ENCODE results near the gene COL6A2.
"Not testable (repeated sequence)": the region's sequence is repeated elsewhere in the genome, so short reads cannot be mapped to it uniquely, and the experiment has no call there.

COL6A2 gene

DNA sequence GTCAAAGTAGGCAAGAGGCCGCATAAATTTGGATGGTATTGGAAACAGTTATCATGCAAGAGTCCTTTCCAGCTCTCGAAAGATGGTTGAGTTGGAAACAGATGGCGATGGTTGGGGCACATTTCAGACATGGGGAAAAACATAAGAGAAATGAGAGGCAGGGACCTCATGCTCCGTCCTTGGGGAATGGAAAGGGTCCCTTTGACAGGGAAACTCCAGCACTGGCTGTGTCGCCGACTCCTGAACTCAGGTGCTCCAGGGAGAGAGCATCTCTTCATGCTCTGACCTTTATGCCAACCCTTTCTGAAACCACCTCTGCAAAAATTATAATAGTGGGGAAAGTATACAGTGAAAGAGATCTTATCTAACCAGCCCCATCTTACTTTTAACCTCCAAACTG is 36.8 kb upstream of the COL6A2 start:
- DNase-seq (ENCODE audit: low read depth): no peak

DNA sequence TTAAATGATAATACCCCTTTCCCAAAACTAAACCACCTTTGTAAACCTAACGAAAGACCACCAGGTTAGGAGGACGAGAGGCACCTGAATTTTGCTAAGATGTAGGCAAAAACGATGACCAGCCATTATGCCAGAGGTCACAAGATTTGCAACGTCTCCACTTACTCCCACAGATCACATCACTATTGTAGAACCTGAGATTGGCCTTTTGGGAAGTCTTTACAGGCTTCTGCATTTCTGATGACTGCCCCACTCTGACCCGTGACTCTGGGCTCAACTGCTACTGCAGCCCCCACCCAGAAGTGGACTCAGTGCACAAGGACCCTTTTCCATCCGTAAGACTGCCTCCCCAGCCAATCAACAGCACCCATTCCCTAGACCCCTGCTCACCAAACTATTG is 36.4 kb upstream of the COL6A2 start:
- DNase-seq (ENCODE audit: low read depth): no peak

DNA sequence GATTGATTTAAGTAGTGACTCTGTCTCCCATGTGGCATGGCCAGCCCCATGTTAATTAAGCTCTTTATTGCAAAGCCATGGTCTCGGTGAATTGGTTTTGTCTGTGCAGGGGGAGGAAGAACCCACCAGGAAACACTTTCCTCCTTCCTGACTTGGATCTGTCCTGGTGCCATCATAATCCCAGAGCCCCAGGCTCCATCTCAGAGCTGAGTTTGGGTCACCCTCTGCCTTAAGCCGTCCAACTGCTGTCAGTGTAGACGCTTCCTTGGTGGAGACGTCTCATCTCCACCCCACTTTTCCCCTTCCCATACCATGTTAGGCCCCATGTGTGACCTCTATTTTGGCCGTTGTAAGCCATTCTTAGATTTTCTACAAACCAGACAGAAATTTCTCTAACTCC is 36.0 kb upstream of the COL6A2 start:
- DNase-seq (ENCODE audit: low read depth): no peak

DNA sequence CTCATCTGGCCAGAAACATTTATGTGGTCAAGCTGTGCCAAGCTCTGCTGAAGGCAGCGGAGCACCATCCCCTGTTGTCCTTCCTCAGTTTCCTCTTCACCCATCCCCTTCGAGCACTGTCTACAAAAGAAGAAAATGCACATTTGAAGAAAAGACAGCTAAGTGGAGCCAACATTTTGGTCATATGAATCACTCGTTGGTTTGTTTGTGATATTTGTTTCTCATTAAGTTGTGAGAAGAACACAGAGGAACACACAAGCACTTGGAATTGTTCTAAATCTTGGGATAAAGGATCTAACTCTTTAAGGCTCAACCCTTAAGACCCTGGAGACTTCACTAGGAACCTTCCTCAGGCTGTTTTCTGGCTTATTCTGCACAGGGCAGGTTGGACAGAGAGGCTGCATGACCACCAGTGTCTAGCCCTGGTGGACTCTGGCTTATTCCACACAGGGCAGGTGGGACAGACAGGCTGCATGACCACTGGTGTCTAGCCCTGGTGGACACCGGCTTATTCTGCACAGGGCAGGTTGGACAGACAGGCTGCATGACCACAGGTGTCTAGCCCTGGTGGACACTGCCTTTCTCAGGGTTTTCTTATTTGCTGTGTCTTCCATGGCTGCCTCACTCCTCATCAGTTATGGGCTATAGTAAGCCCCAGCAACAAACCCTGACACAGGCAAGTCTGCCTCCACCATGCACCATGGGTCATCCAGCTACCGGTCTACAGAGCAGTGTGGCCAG is 35.3 kb upstream of the COL6A2 start:
- no peak for DNase-seq (ENCODE audit: low read depth)

DNA sequence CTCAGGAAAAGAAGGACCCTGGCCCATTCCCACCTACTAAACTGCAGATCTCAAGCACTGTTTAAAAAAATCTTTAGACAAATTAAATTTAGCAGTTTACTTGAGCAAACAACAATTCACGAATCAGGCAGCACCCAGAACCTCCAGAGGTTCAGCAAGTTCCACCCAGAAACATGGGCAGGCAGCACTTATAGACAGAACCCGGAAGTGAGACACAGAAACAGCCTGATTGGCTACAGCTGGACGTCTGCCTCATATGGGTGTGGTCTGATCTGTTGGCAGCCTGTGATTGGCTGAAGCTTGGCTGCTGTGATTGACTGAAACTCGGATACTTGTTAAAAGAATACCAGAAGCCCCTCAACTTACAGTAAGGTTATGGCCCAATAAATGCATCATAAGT is 34.7 kb upstream of the COL6A2 start:
- DNase-seq (ENCODE audit: low read depth): no peak

DNA sequence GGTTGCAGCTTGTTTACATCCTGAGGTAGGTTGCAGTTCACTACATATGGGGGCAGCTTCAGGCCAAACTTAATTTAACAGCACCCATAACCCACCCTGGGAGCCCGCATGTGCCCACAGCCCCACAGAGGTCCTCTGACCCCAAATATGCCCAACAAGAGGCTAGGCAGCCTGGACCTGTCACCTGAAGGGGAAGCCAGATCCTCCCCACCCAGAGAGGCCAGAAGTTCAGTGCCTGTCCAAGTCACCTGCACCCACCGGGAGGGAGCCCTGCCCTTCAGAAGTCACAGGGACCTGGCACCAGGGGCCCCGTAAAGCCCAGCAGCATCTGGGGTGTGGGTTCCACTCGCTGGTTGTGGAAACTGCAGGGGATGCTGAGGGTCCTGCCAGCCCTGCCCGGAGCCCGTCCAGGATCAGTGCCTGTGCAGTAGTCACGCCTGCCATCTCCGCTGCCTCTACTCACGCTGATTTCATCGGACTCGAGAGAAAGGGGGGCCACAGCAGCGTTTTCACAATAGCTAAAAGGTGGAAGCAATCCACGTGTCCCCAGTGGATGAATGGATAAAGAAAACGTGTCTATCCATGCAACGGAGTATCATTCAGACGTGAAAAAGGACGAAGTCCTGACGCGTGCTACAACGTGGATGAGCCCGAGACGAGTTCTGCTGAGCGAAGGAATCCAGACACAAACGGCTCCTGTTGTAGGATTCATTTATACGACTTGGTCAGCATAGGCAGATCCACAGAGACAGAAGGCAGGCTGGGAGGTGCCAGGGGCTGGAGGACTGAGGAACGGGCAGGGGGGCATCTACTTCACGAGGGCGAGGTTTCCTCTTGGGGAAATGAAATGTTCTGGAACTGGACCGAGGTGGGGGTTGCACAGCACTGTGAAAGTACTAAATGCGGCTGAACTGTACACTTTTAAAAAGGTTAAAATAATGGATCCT is 33.9 kb upstream of the COL6A2 start:
- no peak for DNase-seq (ENCODE audit: low read depth)

DNA sequence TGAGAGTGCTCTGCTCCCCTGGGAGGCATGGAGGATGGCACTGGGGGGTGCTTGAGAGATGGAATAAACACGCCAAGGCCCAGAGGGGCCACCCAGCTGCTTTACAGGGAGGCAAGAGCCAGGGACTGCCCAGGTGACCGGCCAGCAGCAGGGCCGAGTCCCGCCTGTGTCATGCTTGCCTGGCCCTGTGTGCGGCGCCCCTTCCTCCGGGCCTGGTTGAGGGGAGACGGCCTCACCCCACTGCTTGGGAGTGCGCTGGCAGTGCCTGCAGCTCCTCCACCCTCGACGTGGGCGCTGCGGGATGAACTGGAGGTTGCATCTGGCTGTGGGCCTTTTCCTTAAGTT is 33.1 kb upstream of the COL6A2 start:
- no peak for DNase-seq (ENCODE audit: low read depth)

DNA sequence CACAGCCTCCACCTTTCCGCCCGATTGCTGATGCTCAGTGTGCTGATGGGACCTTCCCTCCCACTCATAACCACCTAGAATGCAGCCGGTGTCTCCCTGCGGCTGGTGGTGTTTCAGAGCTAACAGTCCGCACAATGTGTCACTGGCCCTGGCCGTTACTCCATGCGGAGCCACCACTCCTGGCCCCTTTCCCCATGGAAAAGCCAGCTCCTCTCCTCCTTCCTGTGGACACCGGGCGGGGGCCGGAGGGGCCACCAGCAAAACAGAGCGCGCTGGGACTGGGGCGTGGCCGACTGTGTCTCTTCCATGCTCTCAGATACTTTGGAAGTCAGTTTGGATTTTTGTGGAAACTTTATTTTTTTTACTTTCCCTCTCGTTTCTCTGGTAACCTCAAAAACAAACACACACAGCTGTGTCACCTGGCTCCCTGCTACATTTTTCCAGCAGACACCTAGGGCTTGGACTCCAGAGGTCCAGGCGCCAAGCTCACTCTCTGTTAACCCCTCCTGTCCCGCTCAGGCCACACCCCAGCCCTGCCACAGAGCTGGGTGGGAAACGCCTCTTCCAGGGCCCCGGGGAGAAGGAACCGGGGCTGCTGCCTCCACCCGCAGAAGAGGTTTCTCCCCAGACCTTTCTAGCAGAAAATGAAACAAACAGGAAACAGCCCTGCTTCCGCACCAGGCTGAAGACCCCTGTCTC is 32.5 kb upstream of the COL6A2 start:
- DNase-seq (ENCODE audit: low read depth): peak; percentile 31

DNA sequence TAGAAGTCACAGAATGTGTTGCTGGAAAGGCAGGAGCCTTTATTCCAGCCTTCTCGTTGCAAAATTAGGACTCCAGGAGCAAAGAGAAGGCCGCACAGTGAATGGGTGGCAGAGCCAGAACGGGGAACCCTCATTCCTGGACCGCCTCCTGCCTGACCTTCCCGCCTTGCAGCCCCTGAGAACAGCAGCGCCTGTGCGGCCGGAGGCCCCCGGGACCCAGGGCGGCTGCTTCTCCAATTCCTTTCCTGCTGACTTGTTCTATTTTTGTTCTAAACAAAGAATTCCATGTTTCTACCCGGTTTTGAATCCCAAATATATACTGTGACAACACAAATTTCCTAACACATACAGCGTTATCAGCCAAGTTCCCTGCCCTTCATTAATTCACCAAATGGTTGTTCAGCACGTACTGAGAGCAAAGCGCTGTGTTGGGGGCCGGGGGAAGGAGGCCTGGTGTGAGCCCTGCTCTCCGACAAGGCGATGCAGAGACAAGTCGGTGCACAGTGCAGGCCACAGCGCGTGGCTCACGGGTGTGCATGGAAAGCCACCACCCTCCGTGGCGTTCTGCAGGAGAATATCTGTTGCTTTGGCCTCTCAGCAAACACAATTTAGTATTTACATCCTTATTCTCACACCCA is 31.9 kb upstream of the COL6A2 start:
- no peak for DNase-seq (ENCODE audit: low read depth)

DNA sequence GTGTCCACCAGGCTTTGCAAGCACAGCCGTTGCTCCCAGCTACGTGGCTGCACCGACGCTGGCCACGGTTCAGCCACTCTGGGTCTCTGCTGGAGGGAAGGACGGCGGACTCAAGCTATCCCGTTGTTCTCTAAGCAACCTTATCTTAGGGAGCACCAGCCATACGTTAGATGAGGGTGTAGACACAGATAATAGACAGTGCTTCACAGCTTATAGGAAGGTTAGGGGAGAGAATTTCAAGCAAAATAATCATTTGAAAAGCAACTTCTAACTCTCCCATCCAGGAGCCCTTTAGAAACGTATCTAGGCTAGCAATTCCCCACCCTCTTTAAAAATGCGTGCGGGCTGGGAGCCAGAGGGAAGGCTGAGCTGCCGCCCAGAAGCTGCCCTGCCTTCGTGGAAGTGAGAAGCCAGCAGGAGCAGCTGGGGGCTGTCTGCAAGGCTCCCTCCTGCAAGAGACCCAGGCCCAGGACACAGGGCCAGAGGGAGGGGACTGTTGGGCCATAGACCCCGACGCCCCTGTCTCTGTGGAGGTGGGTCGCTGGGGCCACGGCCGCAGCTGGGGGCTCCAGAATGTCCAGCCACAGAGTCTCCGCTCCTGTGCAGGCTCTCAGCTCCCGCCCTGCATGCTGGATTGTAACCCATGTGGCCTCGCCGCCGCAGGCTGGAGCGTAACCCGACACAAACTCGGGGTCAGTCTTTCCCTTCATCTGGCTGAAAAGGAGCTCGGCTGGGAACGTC is 31.2 kb upstream of the COL6A2 start:
- peak; percentile 42 for DNase-seq (ENCODE audit: low read depth)

DNA sequence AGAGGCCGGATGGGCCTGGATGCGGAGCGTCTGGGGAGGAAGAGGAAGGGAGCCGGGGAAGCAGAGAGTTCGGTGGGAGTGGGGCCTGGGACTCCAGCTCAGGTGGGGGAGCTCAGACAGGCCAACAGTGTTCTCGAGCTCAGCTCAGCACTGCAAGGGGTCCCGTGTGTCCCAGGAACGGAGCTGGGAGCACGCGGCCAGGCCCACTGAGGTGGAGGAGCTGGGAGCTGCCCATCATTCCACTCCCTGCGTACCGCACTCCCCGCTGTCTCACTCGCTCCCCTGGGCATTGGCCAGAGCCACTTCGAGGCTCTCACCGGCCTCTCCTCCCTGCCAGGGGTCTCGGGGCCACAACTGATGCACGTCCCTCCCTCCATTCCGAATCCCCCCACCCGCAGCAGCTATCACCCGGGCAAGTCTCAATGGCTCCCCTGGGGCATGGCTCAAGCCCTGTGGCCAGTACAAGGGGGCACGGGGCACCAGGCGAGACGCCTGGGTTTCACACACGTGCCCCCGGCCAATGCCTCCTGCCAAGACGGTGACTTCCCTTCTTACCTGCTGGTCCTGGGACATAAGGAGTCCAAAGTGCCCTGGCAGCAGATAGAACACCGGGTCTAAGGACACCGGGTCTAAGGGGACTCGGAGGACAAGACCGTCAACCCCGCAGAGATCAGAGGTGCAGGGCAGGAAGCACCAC is 30.3 kb upstream of the COL6A2 start:
- DNase-seq (ENCODE audit: low read depth): no peak

DNA sequence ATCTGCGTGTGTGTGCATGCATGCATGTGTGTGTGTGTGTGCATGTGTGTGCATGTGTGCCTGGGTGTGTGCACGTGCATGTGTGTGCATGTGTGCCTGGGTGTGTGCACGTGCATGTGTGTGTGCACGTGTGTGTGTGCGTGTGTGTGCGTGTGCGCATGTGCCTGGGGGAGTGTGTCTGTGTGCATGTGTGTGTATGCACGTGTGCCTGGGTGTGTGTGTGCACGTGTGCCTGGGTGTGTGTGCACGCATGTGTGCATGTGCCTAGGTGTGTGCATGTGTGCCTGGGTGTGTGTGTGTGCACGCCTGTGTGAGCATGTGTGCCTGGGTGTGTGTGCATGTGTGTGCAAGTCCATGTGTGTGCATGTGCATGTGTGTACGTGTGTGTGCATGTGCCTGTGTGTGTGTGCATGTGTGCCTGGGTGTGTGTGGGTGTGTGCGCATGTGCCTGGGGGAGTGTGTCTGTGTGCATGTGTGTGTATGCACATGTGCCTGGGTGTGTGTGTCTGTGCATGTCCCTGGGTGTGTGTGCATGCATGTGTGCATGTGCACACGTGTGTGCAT is 29.3 kb upstream of the COL6A2 start:
- DNase-seq (ENCODE audit: low read depth): no peak

DNA sequence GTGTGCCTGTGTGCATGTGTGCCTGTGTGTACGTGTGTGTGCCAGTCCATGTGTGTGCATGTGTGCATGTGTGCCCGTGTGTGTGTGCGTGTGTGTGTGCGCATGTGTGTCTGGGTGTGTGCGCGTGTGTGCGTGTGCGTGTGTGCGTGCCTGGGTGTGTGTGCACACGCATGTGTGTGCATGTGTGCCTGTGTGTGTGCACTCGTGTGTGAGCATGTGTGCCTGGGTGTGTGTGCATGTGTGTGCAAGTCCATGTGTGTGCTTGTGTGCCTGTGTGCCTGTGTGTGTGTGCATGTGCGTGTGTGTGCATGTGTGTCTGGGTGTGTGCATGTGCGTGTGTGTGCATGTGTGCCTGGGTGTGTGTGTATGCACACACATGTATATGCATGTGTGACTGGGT is 28.7 kb upstream of the COL6A2 start:
- no peak for DNase-seq (ENCODE audit: low read depth)

DNA sequence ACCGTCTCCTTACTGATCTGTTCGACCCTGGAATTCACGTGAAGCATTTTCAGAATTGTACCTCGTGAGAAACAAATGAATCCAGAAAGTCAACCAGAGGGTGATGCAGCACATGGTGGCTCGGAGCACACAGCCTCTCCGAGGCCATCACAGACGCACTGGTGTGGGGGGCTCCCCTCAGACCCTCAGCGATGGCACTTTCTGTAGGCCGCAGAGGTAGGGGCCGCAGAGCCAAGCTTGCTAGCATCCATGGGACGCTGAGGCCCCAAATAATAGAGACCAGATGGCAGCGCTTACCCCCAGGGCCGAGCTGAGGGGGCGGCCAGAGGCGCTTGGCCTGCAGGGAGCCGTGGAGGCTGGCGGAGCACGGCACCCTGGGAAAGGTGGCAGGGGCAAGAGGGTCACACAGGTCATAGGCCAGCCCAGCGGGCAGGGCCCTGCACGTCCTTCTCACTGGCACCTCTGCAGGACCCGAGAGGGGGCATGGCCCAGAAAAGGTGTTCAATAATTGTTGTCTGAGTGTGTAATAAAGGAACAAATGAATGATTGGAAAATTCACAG is 28.1 kb upstream of the COL6A2 start:
- DNase-seq (ENCODE audit: low read depth): no peak

DNA sequence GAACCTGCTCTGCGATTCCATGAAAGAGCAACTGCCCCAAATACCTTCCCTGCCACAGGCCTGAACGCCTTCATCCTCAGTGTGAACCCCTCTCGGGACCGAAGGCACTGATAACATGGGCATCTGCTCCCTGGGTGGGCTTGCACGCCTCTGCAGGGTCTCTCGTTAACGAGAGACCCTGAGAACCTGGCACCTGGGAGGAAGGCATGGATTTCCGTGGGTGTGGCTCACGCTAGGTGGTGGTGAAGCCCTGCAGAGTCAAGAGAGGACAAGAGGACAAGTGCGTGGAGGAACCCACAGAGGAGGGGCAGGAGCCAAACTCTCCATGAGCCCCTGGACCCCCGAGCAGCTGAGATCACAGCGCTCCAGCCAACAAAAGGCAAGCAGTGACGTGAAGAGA is 26.8 kb upstream of the COL6A2 start:
- no peak for DNase-seq (ENCODE audit: low read depth)

DNA sequence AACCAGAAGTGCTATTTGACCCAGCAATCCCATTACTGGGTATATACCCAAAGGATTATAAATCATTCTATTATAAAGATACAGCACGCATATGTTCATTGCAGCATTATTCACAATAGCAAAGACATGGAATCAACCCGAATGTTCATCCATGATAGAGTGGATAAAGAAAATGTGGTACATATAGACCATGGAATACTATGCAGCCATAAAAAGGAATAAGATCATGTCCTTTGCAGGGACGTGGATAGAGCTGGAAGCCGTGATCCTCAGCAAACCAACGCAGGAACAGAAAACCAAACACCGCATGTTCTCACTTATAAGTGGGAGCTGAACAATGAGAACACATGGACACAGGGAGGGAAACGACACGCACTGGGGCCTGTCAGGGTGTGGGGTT is 21.2 kb upstream of the COL6A2 start:
- DNase-seq (ENCODE audit: low read depth): not testable (repeated sequence)

DNA sequence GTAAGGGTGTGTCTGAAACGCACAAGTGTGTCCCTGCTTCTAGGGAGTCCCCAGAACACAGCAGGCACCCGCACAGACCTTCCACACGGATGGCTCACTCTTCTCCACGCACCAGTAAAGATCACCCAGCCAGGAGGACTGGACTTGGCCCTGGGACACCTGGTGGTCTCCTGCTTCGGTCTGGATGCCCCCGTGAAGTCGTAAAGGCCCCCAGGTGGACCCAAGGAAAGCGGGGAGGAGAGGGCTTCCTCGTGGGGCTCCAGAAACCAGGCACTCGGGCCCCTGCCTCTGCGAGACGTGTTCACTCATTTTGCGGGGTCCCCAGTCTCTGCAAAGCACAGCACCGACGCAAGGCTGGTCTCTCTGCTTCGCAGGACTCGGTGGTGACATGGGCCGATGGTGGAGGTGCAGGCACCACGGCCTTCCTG is 20.2 kb upstream of the COL6A2 start:
- DNase-seq (ENCODE audit: low read depth): no peak

DNA sequence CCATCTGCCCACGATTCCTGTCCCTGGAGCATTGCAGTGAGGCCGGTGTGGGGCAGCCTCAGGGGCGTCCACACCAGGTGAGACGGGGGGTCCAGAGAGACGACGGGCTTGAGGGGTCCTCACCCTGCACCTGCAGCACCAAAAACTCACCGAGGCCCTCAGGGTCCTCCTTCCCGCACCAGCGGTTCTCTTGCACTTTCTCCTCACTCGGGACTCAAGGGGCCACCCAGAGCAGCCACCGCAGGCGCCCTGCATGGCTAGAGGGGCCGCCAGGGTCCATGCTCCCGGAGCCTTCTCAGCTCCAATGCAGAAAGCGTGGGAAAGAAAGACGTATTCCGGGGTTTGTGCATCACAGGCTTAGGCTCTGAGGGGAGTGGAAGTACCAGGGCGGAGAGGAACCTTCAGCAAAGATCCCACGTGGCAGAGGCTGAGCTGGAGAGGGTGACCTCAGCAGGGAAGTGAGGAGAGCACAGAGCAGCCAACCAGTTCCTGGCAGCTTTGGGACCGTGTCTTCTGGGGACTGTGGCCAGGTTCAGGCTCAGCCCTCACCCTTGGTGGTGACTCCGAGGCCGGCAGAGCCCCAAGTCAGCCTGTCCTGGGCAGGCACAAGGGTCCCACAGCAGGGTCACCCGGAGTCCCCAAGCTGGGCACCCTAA is 19.5 kb upstream of the COL6A2 start:
- no peak for DNase-seq (ENCODE audit: low read depth)

DNA sequence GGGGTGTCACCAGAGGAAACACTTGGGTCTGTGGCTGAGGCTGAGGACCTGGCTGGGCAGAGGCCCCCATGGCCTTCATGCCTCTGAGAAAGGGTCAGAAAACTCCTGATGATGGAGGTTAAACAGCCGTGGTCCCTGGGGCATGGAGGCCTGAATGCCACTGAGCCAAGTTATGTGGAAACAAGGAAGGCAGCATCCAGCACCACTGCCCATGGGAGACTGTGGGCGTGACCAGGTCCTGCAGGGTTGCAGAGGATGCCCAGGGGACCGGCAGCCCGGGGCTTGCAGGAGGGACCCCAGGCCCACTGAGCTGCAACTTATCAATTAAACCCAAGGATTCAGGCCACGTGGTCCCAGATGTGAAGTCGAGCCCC is 18.9 kb upstream of the COL6A2 start:
- DNase-seq (ENCODE audit: low read depth): no peak
